ENCODE data around the gene TCOF1.

Gene TCOF1

GRCh38 chr5:150322202-150322601, 35.3 kb upstream of the TCOF1 start:
- no peak for DNase-seq (ENCODE audit: low read depth in 2 of 2)

- no peak for DNase-seq (ENCODE audit: low read depth in 2 of 2)
Measured at GRCh38 chr5:150323092-150323491, 34.4 kb upstream of the TCOF1 start.

- no peak for DNase-seq (ENCODE audit: low read depth in 2 of 2)
Measured at GRCh38 chr5:150323819-150324218, 33.7 kb upstream of the TCOF1 start.

GRCh38 chr5:150325426-150325825, 32.1 kb upstream of the TCOF1 start:
- no peak for DNase-seq (ENCODE audit: low read depth in 2 of 2)

GRCh38 chr5:150326707-150327106, 30.8 kb upstream of the TCOF1 start:
- DNase-seq (ENCODE audit: low read depth in 2 of 2), result no peak

- no peak for DNase-seq (ENCODE audit: low read depth in 2 of 2)
Measured at GRCh38 chr5:150327139-150327538, 30.4 kb upstream of the TCOF1 start.

- DNase-seq (ENCODE audit: low read depth in 2 of 2), result no peak
Measured at GRCh38 chr5:150328515-150328914, 29.0 kb upstream of the TCOF1 start.

- no peak for DNase-seq (ENCODE audit: low read depth in 2 of 2)
Measured at GRCh38 chr5:150329038-150329437, 28.5 kb upstream of the TCOF1 start.

GRCh38 chr5:150329881-150330876, 27.3 kb upstream of the TCOF1 start:
- no peak for DNase-seq (ENCODE audit: low read depth in 2 of 2)

GRCh38 chr5:150333400-150333799, 24.1 kb upstream of the TCOF1 start:
- DNase-seq (ENCODE audit: low read depth in 2 of 2), result no peak

- DNase-seq (ENCODE audit: low read depth in 2 of 2), result no peak
Measured at GRCh38 chr5:150335778-150336177, 21.7 kb upstream of the TCOF1 start.

GRCh38 chr5:150338546-150338945, 19.0 kb upstream of the TCOF1 start:
- DNase-seq (ENCODE audit: low read depth in 2 of 2), result no peak

GRCh38 chr5:150339165-150339564, 18.3 kb upstream of the TCOF1 start:
- no peak for DNase-seq (ENCODE audit: low read depth in 2 of 2)

- DNase-seq (ENCODE audit: low read depth in 2 of 2), result no peak
Measured at GRCh38 chr5:150339841-150340240, 17.7 kb upstream of the TCOF1 start.

- no peak for DNase-seq (ENCODE audit: low read depth in 2 of 2)
Measured at GRCh38 chr5:150340614-150341255, 16.8 kb upstream of the TCOF1 start.

- no peak for DNase-seq (ENCODE audit: low read depth in 2 of 2)
Measured at GRCh38 chr5:150341331-150341730, 16.2 kb upstream of the TCOF1 start.

- no peak for DNase-seq (ENCODE audit: low read depth in 2 of 2)
Measured at GRCh38 chr5:150341989-150342388, 15.5 kb upstream of the TCOF1 start.

GRCh38 chr5:150342583-150342982, 14.9 kb upstream of the TCOF1 start:
- DNase-seq (ENCODE audit: low read depth in 2 of 2), result no peak

- DNase-seq (ENCODE audit: low read depth in 2 of 2), result no peak
Measured at GRCh38 chr5:150343994-150344631, 13.4 kb upstream of the TCOF1 start.

- no peak for DNase-seq (ENCODE audit: low read depth in 2 of 2)
Measured at GRCh38 chr5:150345716-150346115, 11.8 kb upstream of the TCOF1 start.

GRCh38 chr5:150346592-150346991, 10.9 kb upstream of the TCOF1 start:
- no peak for DNase-seq (ENCODE audit: low read depth in 2 of 2)

GRCh38 chr5:150347003-150347402, 10.5 kb upstream of the TCOF1 start:
- DNase-seq (ENCODE audit: low read depth in 2 of 2), result no peak

- DNase-seq (ENCODE audit: low read depth in 2 of 2), result no peak
Measured at GRCh38 chr5:150347451-150347850, 10.0 kb upstream of the TCOF1 start.
